Astrocyte of the cerebellum (primary cell): ENCODE data around the gene GDE1.

ENCODE experiments used
- DNase-seq: peaks from one replicate; pipeline ENCODE4 v3.0.0-alpha.2; 2011; ENCODE audit warnings: low read depth
- H3K4me3 ChIP-seq: 2 replicates; pipeline ENCODE4 v1.5.1; 2011; ENCODE audit warnings: mild to moderate bottlenecking, low read depth, low read length, moderate library complexity
- in situ Hi-C: cut with HindIII; loops from 2 replicates; pipeline ENCODE4 v1.10.0; 2017; ENCODE audit warnings: low sequenced_read_pairs
- TF ChIP-seq, protein P1 (sequence below): IDR thresholded peaks from 2 replicates; pipeline ENCODE4 v1.5.1; 2012; ENCODE audit warnings: low read length, low read depth, moderate library complexity, mild to moderate bottlenecking; ENCODE audit errors: missing control alignments

The GDE1 gene

GRCh38 chr16:19540241-19540970 is 18.5 kb upstream of the GDE1 start:
- TF ChIP-seq, protein P1, sequence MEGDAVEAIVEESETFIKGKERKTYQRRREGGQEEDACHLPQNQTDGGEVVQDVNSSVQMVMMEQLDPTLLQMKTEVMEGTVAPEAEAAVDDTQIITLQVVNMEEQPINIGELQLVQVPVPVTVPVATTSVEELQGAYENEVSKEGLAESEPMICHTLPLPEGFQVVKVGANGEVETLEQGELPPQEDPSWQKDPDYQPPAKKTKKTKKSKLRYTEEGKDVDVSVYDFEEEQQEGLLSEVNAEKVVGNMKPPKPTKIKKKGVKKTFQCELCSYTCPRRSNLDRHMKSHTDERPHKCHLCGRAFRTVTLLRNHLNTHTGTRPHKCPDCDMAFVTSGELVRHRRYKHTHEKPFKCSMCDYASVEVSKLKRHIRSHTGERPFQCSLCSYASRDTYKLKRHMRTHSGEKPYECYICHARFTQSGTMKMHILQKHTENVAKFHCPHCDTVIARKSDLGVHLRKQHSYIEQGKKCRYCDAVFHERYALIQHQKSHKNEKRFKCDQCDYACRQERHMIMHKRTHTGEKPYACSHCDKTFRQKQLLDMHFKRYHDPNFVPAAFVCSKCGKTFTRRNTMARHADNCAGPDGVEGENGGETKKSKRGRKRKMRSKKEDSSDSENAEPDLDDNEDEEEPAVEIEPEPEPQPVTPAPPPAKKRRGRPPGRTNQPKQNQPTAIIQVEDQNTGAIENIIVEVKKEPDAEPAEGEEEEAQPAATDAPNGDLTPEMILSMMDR, result no peak
- no peak overlapping the region for H3K4me3 ChIP-seq
- in situ Hi-C loops, result no loop called here
- DNase-seq, result no peak

- TF ChIP-seq, protein P1, result no peak
- no peak for DNase-seq
- in situ Hi-C loops, result no loop called here
- H3K4me3 ChIP-seq, result no peak overlapping the region
Observed at GRCh38 chr16:19532601-19533000, 10.7 kb upstream of the GDE1 start.

- no peak for DNase-seq
- in situ Hi-C loops, result no loop called here
- no peak overlapping the region for H3K4me3 ChIP-seq
- TF ChIP-seq, protein P1, result no peak
Observed at GRCh38 chr16:19528666-19529065, 6.8 kb upstream of the GDE1 start.

DNA sequence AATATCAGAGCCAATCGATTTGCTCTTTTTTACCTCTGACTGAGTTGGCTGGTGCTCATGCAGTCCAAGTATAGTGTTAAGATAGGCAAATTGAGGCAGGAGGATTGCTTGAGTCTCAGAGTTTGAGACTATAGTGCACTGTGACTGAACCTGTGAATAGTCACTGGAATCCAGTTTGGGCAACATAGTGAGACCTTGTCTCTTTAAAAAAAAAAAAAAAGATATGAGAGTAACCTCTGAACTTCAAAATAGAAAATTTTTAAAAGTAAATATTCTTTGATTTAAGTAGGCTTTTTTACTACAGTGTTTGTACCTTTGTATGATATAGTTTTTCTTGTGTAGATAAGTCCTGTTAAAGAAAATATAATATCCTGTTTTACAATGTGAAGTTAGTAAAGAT is 5.3 kb upstream of the GDE1 start:
- no peak for DNase-seq
- TF ChIP-seq, protein P1, result no peak
- no peak overlapping the region for H3K4me3 ChIP-seq
- in situ Hi-C loops, result no loop called here

DNA sequence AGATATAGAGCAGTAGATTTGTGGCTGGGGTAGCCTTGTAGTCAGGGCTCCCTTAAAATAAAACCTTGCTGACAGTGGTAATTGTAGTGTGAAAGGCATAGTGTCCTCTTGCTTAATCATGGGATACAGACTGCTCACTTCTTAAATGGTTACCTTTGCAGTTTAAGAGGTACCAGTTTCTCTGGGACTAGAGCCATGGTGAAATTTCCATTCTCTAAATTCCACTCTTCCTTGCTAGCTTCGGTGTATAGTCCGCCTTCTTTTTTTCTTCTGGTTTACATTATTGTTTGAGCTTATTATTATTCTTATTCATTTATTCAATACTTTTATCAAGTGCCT is 3.5 kb upstream of the GDE1 start:
- peak overlapping the region; percentile 92 for H3K4me3 ChIP-seq
- no peak for DNase-seq
- TF ChIP-seq, protein P1, result no peak
- in situ Hi-C loops, result no loop called here

DNA sequence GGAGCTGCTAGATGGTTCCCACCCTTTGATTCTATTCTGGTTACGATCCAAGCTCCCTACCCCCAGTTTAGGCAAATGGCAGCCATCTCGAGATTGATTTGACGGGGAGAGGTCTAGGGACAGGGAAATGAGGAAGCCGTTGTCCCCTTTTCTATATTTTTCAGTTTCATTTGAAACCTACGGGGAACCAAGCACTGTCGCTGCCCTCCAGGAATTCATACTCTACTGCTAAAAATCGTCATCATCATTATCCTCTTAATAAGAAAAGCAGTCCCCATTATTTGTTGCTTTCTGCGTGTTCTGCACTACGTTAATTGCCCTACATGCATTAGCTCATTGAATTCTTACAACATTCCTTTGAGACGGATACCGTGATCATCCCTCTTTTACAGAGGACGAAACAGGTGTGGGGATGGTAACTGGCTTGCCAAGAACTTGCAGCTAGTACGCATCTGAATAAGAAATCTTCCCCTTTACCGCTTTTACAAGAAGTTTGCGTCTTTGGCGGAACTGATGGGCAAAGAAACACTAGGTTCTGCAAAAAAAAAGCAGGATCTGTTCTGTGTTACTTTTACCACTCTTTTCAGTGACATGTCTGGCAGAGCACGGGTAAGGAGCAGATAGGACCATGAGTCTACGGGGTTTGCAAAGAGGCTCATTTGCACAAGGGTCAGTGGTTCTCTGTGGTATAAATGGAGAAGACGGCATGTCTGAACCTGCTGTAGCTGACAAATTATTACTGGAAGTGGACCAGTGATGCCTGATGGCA is 2.9 kb upstream of the GDE1 start:
- TF ChIP-seq, protein P1, result no peak
- in situ Hi-C loops, result no loop called here
- DNase-seq, result no peak

DNA sequence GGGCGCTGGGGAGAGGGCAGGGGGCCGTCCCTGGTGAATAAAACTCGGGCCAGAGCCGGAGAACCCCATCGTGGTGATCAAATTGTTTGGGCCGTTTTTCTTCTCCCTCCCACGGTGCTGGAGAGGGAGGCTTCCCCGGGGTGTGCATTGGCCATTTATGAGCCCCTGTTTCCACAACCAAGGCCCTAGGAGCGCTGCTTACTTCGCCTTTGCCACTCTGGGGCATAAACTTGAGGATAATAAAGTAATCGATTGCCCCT is 2.4 kb upstream of the GDE1 start:
- in situ Hi-C loops, result no loop called here
- H3K4me3 ChIP-seq, result peak overlapping the region; percentile 92

More for the DNA sequence above, 2.9 kb upstream of the GDE1 start:
- H3K4me3 ChIP-seq, result peak overlapping the region; percentile 92

More for the DNA sequence above, 2.4 kb upstream of the GDE1 start:
- DNase-seq, result no peak
- TF ChIP-seq, protein P1, result no peak
